H9 (cell line): ENCODE data around the gene CRIP2. TPM values are rescaled to one million over a fixed set of nuclear protein-coding genes. Genes with fewer than 3 reads are reported as not detected.

Experiments
- DNase-seq: peaks from one replicate; pipeline ENCODE4 v3.0.0-alpha.2; 2017
- H2AFZ ChIP-seq: one replicate; pipeline ENCODE4 v1.6.1; 2013; ENCODE audit warnings: mild to moderate bottlenecking, low read length, control low read depth, moderate library complexity
- H2AK5ac ChIP-seq: 2 replicates; pipeline ENCODE4 v1.6.1; 2013; ENCODE audit warnings: low read length, control low read depth, mixed read lengths; ENCODE audit not compliant: insufficient read length
- H2BK120ac ChIP-seq: one replicate; pipeline ENCODE4 v1.6.1; 2013; ENCODE audit warnings: low read depth, mild to moderate bottlenecking, low read length, control low read depth, inconsistent platforms; ENCODE audit not compliant: poor library complexity, severe bottlenecking
- H2BK12ac ChIP-seq: 2 replicates; pipeline ENCODE4 v1.6.1; 2013; ENCODE audit warnings: low read length, control low read depth, mixed read lengths, low read depth; ENCODE audit not compliant: insufficient read length
- H2BK15ac ChIP-seq: 2 replicates; pipeline ENCODE4 v1.6.1; 2013; ENCODE audit warnings: low read depth, low read length, control low read depth
- H2BK20ac ChIP-seq: one replicate; pipeline ENCODE4 v1.6.1; 2013; ENCODE audit warnings: low read depth, mild to moderate bottlenecking, low read length, control low read depth, inconsistent platforms; ENCODE audit not compliant: poor library complexity, severe bottlenecking
- H2BK5ac ChIP-seq: 2 replicates; pipeline ENCODE4 v1.6.1; 2013; ENCODE audit warnings: low read length, control low read depth, mixed read lengths; ENCODE audit not compliant: insufficient read length
- H3K14ac ChIP-seq: 2 replicates; pipeline ENCODE4 v1.6.1; 2013; ENCODE audit warnings: low read length, control low read depth; ENCODE audit not compliant: insufficient read depth
- H3K18ac ChIP-seq: 2 replicates; pipeline ENCODE4 v1.6.1; 2013; ENCODE audit warnings: low read depth, mild to moderate bottlenecking, mixed read lengths, low read length, control low read depth; ENCODE audit not compliant: insufficient read length
- H3K23ac ChIP-seq: 2 replicates; pipeline ENCODE4 v1.6.1; 2013; ENCODE audit warnings: low read length, control low read depth, mixed read lengths, low read depth; ENCODE audit not compliant: insufficient read length
- H3K23me2 ChIP-seq: 2 replicates; pipeline ENCODE4 v1.6.1; 2013; ENCODE audit warnings: low read depth, mild to moderate bottlenecking, mixed read lengths, low read length, control low read depth; ENCODE audit not compliant: insufficient read length, poor library complexity, severe bottlenecking
- H3K27ac ChIP-seq: 2 replicates; pipeline ENCODE4 v1.5.1; 2013; ENCODE audit warnings: low read length, control low read depth, mixed read lengths, low read depth; ENCODE audit not compliant: insufficient read length
- H3K27me3 ChIP-seq: 2 replicates; pipeline ENCODE4 v1.6.1; 2013; ENCODE audit warnings: low read length, control low read depth, inconsistent platforms; ENCODE audit not compliant: insufficient read depth
- H3K4ac ChIP-seq: 2 replicates; pipeline ENCODE4 v1.6.1; 2013; ENCODE audit warnings: low read depth, mild to moderate bottlenecking, control low read depth, inconsistent platforms, low read length, moderate library complexity
- H3K4me1 ChIP-seq: 2 replicates; pipeline ENCODE4 v1.6.1; 2013; ENCODE audit warnings: low read length, control low read depth, inconsistent platforms; ENCODE audit not compliant: insufficient read depth
- H3K4me2 ChIP-seq: 2 replicates; pipeline ENCODE4 v1.6.1; 2013; ENCODE audit warnings: low read length, control low read depth, mixed read lengths; ENCODE audit not compliant: insufficient read length, insufficient read depth
- H3K56ac ChIP-seq: 2 replicates; pipeline ENCODE4 v1.6.1; 2013; ENCODE audit warnings: low read depth, mild to moderate bottlenecking, mixed read lengths, low read length, control low read depth; ENCODE audit not compliant: insufficient read length
- H3K79me1 ChIP-seq: 2 replicates; pipeline ENCODE4 v1.6.1; 2013; ENCODE audit warnings: low read depth, mild to moderate bottlenecking, moderate library complexity, low read length, control low read depth, inconsistent platforms; ENCODE audit not compliant: insufficient read depth, poor library complexity, severe bottlenecking
- H3K79me2 ChIP-seq: 2 replicates; pipeline ENCODE4 v1.6.1; 2013; ENCODE audit warnings: low read length, control low read depth, inconsistent platforms; ENCODE audit not compliant: insufficient read depth
- H3K9ac ChIP-seq: 2 replicates; pipeline ENCODE4 v1.6.1; 2013; ENCODE audit warnings: low read length, control low read depth, mixed read lengths; ENCODE audit not compliant: insufficient read length; ENCODE audit errors: extremely low read depth
- H3K9me3 ChIP-seq: one replicate; pipeline ENCODE4 v1.6.1; 2013; ENCODE audit warnings: low read depth, low read length, inconsistent platforms; ENCODE audit not compliant: control insufficient read depth
- H3T11ph ChIP-seq: one replicate; pipeline ENCODE4 v1.6.1; 2013; ENCODE audit warnings: mild to moderate bottlenecking, low read length, control low read depth, inconsistent platforms
- H4K20me1 ChIP-seq: one replicate; pipeline ENCODE4 v1.6.1; 2013; ENCODE audit not compliant: control insufficient read depth, insufficient read length, insufficient read depth
- H4K5ac ChIP-seq: 2 replicates; pipeline ENCODE4 v1.6.1; 2013; ENCODE audit warnings: low read depth, mild to moderate bottlenecking, mixed read lengths, low read length, control low read depth; ENCODE audit not compliant: insufficient read length
- H4K8ac ChIP-seq: replicated peaks from 2 replicates; pipeline ENCODE4 v1.6.1; 2013; ENCODE audit warnings: low read length, control low read depth, mixed read lengths, low read depth; ENCODE audit not compliant: insufficient read length
- H4K91ac ChIP-seq: 2 replicates; pipeline ENCODE4 v1.6.1; 2013; ENCODE audit warnings: low read depth, mild to moderate bottlenecking, moderate library complexity, mixed read lengths, low read length, control low read depth; ENCODE audit not compliant: insufficient read length
- H3K27ac Mint-ChIP-seq, 3 experiments: 2 replicates in 2 of 3; 3 replicates in 1 of 3; pipeline ENCODE4 v1.8.0; 2020 to 2021; ENCODE audit warnings: mixed read lengths in 3 of 3, mild to moderate bottlenecking in 1 of 3, moderate library complexity in 1 of 3
- H3K27me3 Mint-ChIP-seq: 2 replicates; pipeline ENCODE4 v1.8.0; 2021; ENCODE audit warnings: low read depth, mild to moderate bottlenecking, moderate library complexity, mixed read lengths
- H3K36me3 Mint-ChIP-seq, 3 experiments: 2 replicates in 2 of 3; 3 replicates in 1 of 3; pipeline ENCODE4 v1.8.0; 2020 to 2021; ENCODE audit warnings: low read depth in 3 of 3, mixed read lengths in 3 of 3; ENCODE audit not compliant: insufficient read depth in 1 of 3
- H3K4me1 Mint-ChIP-seq, 2 experiments: 2 replicates each; pipeline ENCODE4 v1.8.0; 2020; ENCODE audit warnings: mixed read lengths in 2 of 2
- H3K4me3 Mint-ChIP-seq, 2 experiments: 2 replicates in 1 of 2; 3 replicates in 1 of 2; pipeline ENCODE4 v1.8.0; 2020 to 2021; ENCODE audit warnings: mild to moderate bottlenecking in 2 of 2, mixed read lengths in 2 of 2, moderate library complexity in 1 of 2
- H3K9me3 Mint-ChIP-seq, 2 experiments: 2 replicates in 1 of 2; 3 replicates in 1 of 2; pipeline ENCODE4 v1.8.0; 2020; ENCODE audit warnings: mild to moderate bottlenecking in 2 of 2, mixed read lengths in 2 of 2, moderate library complexity in 1 of 2
- CTCF ChIP-seq: fragments of 200-600 bp; sonication (generic); conservative IDR thresholded peaks from 3 replicates; pipeline ENCODE4 v1.8.0; 2021; ENCODE audit warnings: antibody characterized with exemption, mild to moderate bottlenecking
- WGBS: extraction: QIAGEN DNeasy Blood & Tissue Kit; methylation state at CpG from one replicate; pipeline ENCODE4 v1.1.7; 2013; ENCODE audit warnings: missing lambda C conversion rate, low lambda C conversion rate, mixed read lengths; ENCODE audit not compliant: insufficient read length; ENCODE audit errors: extremely low coverage; 5-methylcytosine and 5-hydroxymethylcytosine counted together
- total RNA-seq: library from RNA; stranded (reverse); gene quantifications from 2 replicates; pipeline ENCODE4 v1.2.1, GENCODE V29; 2021

CRIP2 gene
- total RNA-seq, 1 experiment from 2014 or later: 5.7 TPM

GRCh38 chr14:105471297-105471821 is 3.3 kb upstream of the CRIP2 start:
- H3K4me3 Mint-ChIP-seq: no peak overlapping the region
- no peak overlapping the region for H3K27ac ChIP-seq

More at GRCh38 chr14:105471297-105471821, 3.3 kb upstream of the CRIP2 start:
- Histone ChIP-seq H2BK120ac (no peak overlapping the region), H2BK5ac (no peak overlapping the region), H3T11ph (no peak overlapping the region), H3K56ac (no peak overlapping the region), H4K8ac (no peak overlapping the region), H3K23me2 (peaks cover 8% of the 10 kb centered on the region), H3K79me1 (no peaks in the 10 kb centered on the region), H2AK5ac (no peak overlapping the region), H3K9ac (no peak overlapping the region), H2BK12ac (no peak overlapping the region), H3K27me3 (peaks cover 8% of the 10 kb centered on the region; the same call in 1 of the 2 replicates), H3K14ac (no peak overlapping the region), H3K9me3 (no peaks in the 10 kb centered on the region), H3K23ac (no peak overlapping the region), H4K5ac (no peak overlapping the region), H3K4ac (no peak overlapping the region), H4K20me1 (no peaks in the 10 kb centered on the region), H3K4me2 (no peak overlapping the region), H2AFZ (no peak overlapping the region), H2BK15ac (no peak overlapping the region), H2BK20ac (no peak overlapping the region), H3K18ac (no peak overlapping the region), H3K4me1 (no peaks in the 10 kb centered on the region; the same call in 1 of the 2 replicates), H3K79me2 (no peaks in the 10 kb centered on the region), H4K91ac (no peak overlapping the region)
- Mint-ChIP-seq H3K9me3 (no peaks in the 10 kb centered on the region), H3K27me3 (peaks cover 12% of the 10 kb centered on the region), H3K4me1 (peaks cover 0 to 9% of the 10 kb centered on the region in 2 experiments; a peak in 1 of 4 replicates), H3K36me3 (peaks cover 0 to 5% (median 0%) of the 10 kb centered on the region in 3 experiments; a peak in 2 of 7 replicates), H3K27ac (no peak overlapping the region)
- peak; percentile 71 for DNase-seq
- peak; percentile 54 for TF ChIP-seq CTCF
- WGBS: no CpG with 5 or more reads among the region's 19 CpGs
